HG03571 (cell line): ENCODE data around the gene PCED1A.
A peak's percentile ranks its signal among the peaks of the same experiment; 100 is the strongest.

Experiments used
- ATAC-seq: cut with Tn5 transposase; IDR thresholded peaks from one replicate; pipeline ENCODE4 v1.9.1; 2021; ENCODE audit not compliant: unreplicated experiment

The PCED1A gene

GRCh38 chr20:2866236-2866635 is 25.8 kb upstream of the PCED1A start:
- ATAC-seq = no peak

- ATAC-seq = no peak
Observed at GRCh38 chr20:2865630-2866029, 25.2 kb upstream of the PCED1A start.

- no peak for ATAC-seq
Observed at GRCh38 chr20:2865101-2865500, 24.6 kb upstream of the PCED1A start.

- no peak for ATAC-seq
Observed at GRCh38 chr20:2864626-2865025, 24.2 kb upstream of the PCED1A start.

GRCh38 chr20:2859330-2860121 is 19.1 kb upstream of the PCED1A start:
- ATAC-seq = no peak

- no peak for ATAC-seq
Observed at GRCh38 chr20:2858591-2858990, 18.1 kb upstream of the PCED1A start.

- no peak for ATAC-seq
Observed at GRCh38 chr20:2851086-2851485, 10.6 kb upstream of the PCED1A start.

- ATAC-seq = no peak
Observed at GRCh38 chr20:2849529-2849928, 9.1 kb upstream of the PCED1A start.

GRCh38 chr20:2847802-2848201 is 7.3 kb upstream of the PCED1A start:
- ATAC-seq = no peak

- ATAC-seq = no peak
Observed at GRCh38 chr20:2846698-2847097, 6.2 kb upstream of the PCED1A start.

- ATAC-seq = no peak
Observed at GRCh38 chr20:2845607-2846006, 5.2 kb upstream of the PCED1A start.

GRCh38 chr20:2840967-2841531 is 594 bp upstream of the PCED1A start:
- ATAC-seq = peak; percentile 24

- no peak for ATAC-seq
Observed at GRCh38 chr20:2839732-2840137, 720 bp downstream of the PCED1A start.

- ATAC-seq = no peak
Observed at GRCh38 chr20:2838847-2839671, 1.4 kb downstream of the PCED1A start.

- peak; percentile 39 for ATAC-seq
Observed at GRCh38 chr20:2838170-2838797, 2.2 kb downstream of the PCED1A start.

GRCh38 chr20:2837221-2837960 is 3.1 kb downstream of the PCED1A start:
- ATAC-seq = no peak

- ATAC-seq = no peak
Observed at GRCh38 chr20:2836035-2836434, 4.4 kb downstream of the PCED1A start.

- ATAC-seq = no peak
Observed at GRCh38 chr20:2835331-2835796, 5.1 kb downstream of the PCED1A start.

- no peak for ATAC-seq
Observed at GRCh38 chr20:2834401-2835110, 5.9 kb downstream of the PCED1A start.

GRCh38 chr20:2833761-2834160 is 6.7 kb downstream of the PCED1A start:
- no peak for ATAC-seq
